ENCODE results near the gene CALN1.

DNA sequence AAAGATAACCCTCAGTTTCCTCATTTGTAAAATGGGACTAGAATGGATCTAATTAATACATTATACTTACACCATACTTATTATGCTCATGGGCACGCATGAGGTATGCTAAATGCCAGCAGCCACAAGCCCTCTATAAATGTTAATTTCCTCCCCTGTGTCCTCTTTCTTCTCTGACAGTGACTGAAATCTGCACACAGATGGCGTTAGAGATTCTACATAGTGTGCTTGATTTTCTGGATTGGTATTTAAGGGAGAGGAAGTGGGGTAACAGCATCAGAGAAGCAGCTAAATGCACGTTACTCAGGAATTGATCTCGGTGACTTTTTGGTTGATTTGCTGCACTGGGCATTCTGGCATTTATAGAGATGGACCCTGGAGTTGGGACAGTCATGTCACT, 568.5 kb downstream of the CALN1 start:
- no peak for TF ChIP-seq RAD21 (IDR thresholded peaks at IDR 0.05)
- TF ChIP-seq, protein P1, sequence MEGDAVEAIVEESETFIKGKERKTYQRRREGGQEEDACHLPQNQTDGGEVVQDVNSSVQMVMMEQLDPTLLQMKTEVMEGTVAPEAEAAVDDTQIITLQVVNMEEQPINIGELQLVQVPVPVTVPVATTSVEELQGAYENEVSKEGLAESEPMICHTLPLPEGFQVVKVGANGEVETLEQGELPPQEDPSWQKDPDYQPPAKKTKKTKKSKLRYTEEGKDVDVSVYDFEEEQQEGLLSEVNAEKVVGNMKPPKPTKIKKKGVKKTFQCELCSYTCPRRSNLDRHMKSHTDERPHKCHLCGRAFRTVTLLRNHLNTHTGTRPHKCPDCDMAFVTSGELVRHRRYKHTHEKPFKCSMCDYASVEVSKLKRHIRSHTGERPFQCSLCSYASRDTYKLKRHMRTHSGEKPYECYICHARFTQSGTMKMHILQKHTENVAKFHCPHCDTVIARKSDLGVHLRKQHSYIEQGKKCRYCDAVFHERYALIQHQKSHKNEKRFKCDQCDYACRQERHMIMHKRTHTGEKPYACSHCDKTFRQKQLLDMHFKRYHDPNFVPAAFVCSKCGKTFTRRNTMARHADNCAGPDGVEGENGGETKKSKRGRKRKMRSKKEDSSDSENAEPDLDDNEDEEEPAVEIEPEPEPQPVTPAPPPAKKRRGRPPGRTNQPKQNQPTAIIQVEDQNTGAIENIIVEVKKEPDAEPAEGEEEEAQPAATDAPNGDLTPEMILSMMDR (IDR thresholded peaks at IDR 0.05; ENCODE audit: low read depth, low read length, missing input control): no peak
- TF ChIP-seq NR2F2 (IDR thresholded peaks at IDR 0.05): no peak
- no peak for TF ChIP-seq SP1 (IDR thresholded peaks at IDR 0.05)
- TF ChIP-seq, protein P2, sequence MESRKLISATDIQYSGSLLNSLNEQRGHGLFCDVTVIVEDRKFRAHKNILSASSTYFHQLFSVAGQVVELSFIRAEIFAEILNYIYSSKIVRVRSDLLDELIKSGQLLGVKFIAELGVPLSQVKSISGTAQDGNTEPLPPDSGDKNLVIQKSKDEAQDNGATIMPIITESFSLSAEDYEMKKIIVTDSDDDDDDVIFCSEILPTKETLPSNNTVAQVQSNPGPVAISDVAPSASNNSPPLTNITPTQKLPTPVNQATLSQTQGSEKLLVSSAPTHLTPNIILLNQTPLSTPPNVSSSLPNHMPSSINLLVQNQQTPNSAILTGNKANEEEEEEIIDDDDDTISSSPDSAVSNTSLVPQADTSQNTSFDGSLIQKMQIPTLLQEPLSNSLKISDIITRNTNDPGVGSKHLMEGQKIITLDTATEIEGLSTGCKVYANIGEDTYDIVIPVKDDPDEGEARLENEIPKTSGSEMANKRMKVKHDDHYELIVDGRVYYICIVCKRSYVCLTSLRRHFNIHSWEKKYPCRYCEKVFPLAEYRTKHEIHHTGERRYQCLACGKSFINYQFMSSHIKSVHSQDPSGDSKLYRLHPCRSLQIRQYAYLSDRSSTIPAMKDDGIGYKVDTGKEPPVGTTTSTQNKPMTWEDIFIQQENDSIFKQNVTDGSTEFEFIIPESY (IDR thresholded peaks at IDR 0.05): no peak
- no peak for TF ChIP-seq YY1 (IDR thresholded peaks at IDR 0.05)

Measured in liver (tissue), 3 donors.